ENCODE data around the gene OIT3.

GRCh38 chr10:72912736-72913135 is 19.2 kb downstream of the OIT3 start:
- TF ChIP-seq POLR2A (IDR thresholded peaks at IDR 0.05), result no peak
- TF ChIP-seq, protein P1, sequence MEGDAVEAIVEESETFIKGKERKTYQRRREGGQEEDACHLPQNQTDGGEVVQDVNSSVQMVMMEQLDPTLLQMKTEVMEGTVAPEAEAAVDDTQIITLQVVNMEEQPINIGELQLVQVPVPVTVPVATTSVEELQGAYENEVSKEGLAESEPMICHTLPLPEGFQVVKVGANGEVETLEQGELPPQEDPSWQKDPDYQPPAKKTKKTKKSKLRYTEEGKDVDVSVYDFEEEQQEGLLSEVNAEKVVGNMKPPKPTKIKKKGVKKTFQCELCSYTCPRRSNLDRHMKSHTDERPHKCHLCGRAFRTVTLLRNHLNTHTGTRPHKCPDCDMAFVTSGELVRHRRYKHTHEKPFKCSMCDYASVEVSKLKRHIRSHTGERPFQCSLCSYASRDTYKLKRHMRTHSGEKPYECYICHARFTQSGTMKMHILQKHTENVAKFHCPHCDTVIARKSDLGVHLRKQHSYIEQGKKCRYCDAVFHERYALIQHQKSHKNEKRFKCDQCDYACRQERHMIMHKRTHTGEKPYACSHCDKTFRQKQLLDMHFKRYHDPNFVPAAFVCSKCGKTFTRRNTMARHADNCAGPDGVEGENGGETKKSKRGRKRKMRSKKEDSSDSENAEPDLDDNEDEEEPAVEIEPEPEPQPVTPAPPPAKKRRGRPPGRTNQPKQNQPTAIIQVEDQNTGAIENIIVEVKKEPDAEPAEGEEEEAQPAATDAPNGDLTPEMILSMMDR (IDR thresholded peaks at IDR 0.05), result no peak

Data from tibial nerve (tissue), 3 donors.